HPDE6-E6E7 (cell line): ENCODE data around the gene SLC37A1.
"Not testable (repeated sequence)": the region's sequence is repeated elsewhere in the genome, so short reads cannot be mapped to it uniquely, and the experiment has no call there.

Experiments
- DNase-seq: peaks from one replicate; pipeline ENCODE4 v3.0.0; 2011; ENCODE audit warnings: missing footprints; ENCODE audit errors: extremely low spot score

Gene SLC37A1

GRCh38 chr21:42616941-42617340 is 103.3 kb downstream of the SLC37A1 start:
- no peak for DNase-seq

GRCh38 chr21:42617486-42617885 is 103.8 kb downstream of the SLC37A1 start:
- DNase-seq: no peak

GRCh38 chr21:42618707-42619102 is 105.1 kb downstream of the SLC37A1 start:
- no peak for DNase-seq

- DNase-seq: no peak
These were observed 105.5 kb downstream of the SLC37A1 start for GRCh38 chr21:42619166-42619565.

GRCh38 chr21:42619841-42620240 is 106.2 kb downstream of the SLC37A1 start:
- no peak for DNase-seq

- no peak for DNase-seq
These were observed 107.6 kb downstream of the SLC37A1 start for GRCh38 chr21:42621166-42621818.

GRCh38 chr21:42621819-42622177 is 108.1 kb downstream of the SLC37A1 start:
- no peak for DNase-seq

- no peak for DNase-seq
These were observed 108.6 kb downstream of the SLC37A1 start for GRCh38 chr21:42622284-42622683.

- DNase-seq: no peak
These were observed 110.0 kb downstream of the SLC37A1 start for GRCh38 chr21:42623694-42624093.

GRCh38 chr21:42624095-42624790 is 110.6 kb downstream of the SLC37A1 start:
- DNase-seq: no peak

GRCh38 chr21:42624936-42625335 is 111.3 kb downstream of the SLC37A1 start:
- DNase-seq: no peak

GRCh38 chr21:42626171-42626570 is 112.5 kb downstream of the SLC37A1 start:
- no peak for DNase-seq

GRCh38 chr21:42627527-42628289 is 114.1 kb downstream of the SLC37A1 start:
- no peak for DNase-seq

GRCh38 chr21:42628466-42629061 is 114.9 kb downstream of the SLC37A1 start:
- not testable (repeated sequence) for DNase-seq

- DNase-seq: no peak
These were observed 116.4 kb downstream of the SLC37A1 start for GRCh38 chr21:42629933-42630589.

- DNase-seq: no peak
These were observed 117.0 kb downstream of the SLC37A1 start for GRCh38 chr21:42630626-42631025.
